ENCODE data around the gene FYB1. TPM values are rescaled to one million over a fixed set of nuclear protein-coding genes. Genes with fewer than 3 reads are reported as not detected.

Gene FYB1
- total and polyA plus RNA-seq, 2 of the 8 experiments (the other 6 are each of a cell fraction or from before 2014, with no cell fraction given): not detected

DNA sequence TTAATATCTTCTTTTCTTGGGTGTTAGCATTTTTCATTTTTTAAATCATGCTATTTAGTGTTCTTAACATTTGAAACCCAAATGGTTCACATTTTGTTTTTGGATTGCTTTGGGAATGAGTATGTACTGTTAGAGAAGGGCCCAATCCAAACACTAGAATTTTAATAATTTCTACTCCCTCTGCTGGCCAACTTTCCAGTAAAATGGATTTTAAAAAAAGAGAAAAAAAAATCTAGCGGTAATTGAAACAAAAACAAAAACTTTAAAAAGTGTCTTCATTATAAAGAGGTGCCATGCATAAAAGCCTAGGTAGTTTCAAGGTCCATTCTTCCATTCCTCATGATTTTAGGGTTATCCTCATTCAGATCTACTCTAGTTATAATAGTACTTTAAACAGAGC, 113.0 kb downstream of the FYB1 start (continued):
- TF ChIP-seq, protein P1, sequence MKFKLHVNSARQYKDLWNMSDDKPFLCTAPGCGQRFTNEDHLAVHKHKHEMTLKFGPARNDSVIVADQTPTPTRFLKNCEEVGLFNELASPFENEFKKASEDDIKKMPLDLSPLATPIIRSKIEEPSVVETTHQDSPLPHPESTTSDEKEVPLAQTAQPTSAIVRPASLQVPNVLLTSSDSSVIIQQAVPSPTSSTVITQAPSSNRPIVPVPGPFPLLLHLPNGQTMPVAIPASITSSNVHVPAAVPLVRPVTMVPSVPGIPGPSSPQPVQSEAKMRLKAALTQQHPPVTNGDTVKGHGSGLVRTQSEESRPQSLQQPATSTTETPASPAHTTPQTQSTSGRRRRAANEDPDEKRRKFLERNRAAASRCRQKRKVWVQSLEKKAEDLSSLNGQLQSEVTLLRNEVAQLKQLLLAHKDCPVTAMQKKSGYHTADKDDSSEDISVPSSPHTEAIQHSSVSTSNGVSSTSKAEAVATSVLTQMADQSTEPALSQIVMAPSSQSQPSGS (IDR thresholded peaks at IDR 0.05; ENCODE audit: low read length): no peak
- TF ChIP-seq SIX5 (IDR thresholded peaks at IDR 0.05; ENCODE audit: low read depth, low read length) (no peak), SP2 (IDR thresholded peaks at IDR 0.05; ENCODE audit: low read length) (no peak)
- TF ChIP-seq, protein P2, sequence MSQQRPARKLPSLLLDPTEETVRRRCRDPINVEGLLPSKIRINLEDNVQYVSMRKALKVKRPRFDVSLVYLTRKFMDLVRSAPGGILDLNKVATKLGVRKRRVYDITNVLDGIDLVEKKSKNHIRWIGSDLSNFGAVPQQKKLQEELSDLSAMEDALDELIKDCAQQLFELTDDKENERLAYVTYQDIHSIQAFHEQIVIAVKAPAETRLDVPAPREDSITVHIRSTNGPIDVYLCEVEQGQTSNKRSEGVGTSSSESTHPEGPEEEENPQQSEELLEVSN (IDR thresholded peaks at IDR 0.05): no peak

Measured in H1 (cell line).